GM23338 (cell line): ENCODE data around the gene RSRC1.

Experiments used
- CTCF ChIP-seq, 2 experiments: fragments of 200-600 bp in 1 of 2; sonication (generic) in 1 of 2; conservative IDR thresholded peaks; 2 replicates each; pipeline versions ENCODE4 v1.5.1 to v1.6.1; 2016 to 2017; ENCODE audit warnings: antibody characterized with exemption in 2 of 2, low read depth in 2 of 2, mild to moderate bottlenecking in 2 of 2, moderate library complexity in 1 of 2
- EZH2phosphoT487 ChIP-seq: fragments of 200-600 bp; sonication (generic); IDR thresholded peaks from one replicate; pipeline ENCODE4 v1.8.1; 2018; ENCODE audit warnings: antibody characterized with exemption; ENCODE audit not compliant: unreplicated experiment
- ZNF331 ChIP-seq: fragments of 250-450 bp; sonication (Bioruptor Pico); IDR thresholded peaks from 2 replicates; pipeline ENCODE4 v1.5.0; 2020; ENCODE audit warnings: low read depth, mild to moderate bottlenecking, moderate library complexity

- no peak for TF ChIP-seq CTCF (conservative IDR thresholded peaks at IDR 0.05; ENCODE audit: low read depth in 2 of 2)
- TF ChIP-seq ZNF331 (CRISPR knock-in tag): no peak
- no peak for TF ChIP-seq EZH2phosphoT487
These were observed 5.4 kb upstream of the RSRC1 start for GRCh38 chr3:158104431-158104921.
